Activated CD8-positive, alpha-beta T cell treated with anti-CD3 and anti-CD28 coated beads for 36 hours (primary cell): ENCODE results near the gene CEP70. TPM values are rescaled to one million over a fixed set of nuclear protein-coding genes. Genes with fewer than 3 reads are reported as not detected.

ENCODE experiments used
- ATAC-seq: fragments of 200-7000 bp; cut with Tn5 transposase; one replicate; pipeline ENCODE4 v1.10.0; 2021; ENCODE audit warnings: mild to moderate bottlenecking, moderate library complexity
- CTCF ChIA-PET: fragments of 350-600 bp; sonication (Branson Sonifier 250); formaldehyde crosslinking; loops from one replicate; lab custom pipeline; 2021; ENCODE audit warnings: antibody characterized with exemption; lab: Charles Lee
- POLR2A ChIA-PET: fragments of 350-600 bp; sonication (Branson Sonifier 250); formaldehyde crosslinking; loops from one replicate; lab custom pipeline; 2021; ENCODE audit warnings: antibody characterized with exemption; lab: Charles Lee
- DNase-seq: peaks from one replicate; pipeline ENCODE4 v3.0.0-alpha.2; 2020
- H3K27ac Mint-ChIP-seq: one replicate; pipeline ENCODE4 v1.8.0; 2021; ENCODE audit warnings: mild to moderate bottlenecking, mixed read lengths
- H3K27me3 Mint-ChIP-seq: one replicate; pipeline ENCODE4 v1.8.0; 2021; ENCODE audit warnings: mixed read lengths
- H3K36me3 Mint-ChIP-seq: one replicate; pipeline ENCODE4 v1.8.0; 2021; ENCODE audit warnings: low read depth, mixed read lengths
- H3K4me1 Mint-ChIP-seq: one replicate; pipeline ENCODE4 v1.8.0; 2021; ENCODE audit warnings: low read depth, mixed read lengths
- H3K4me3 Mint-ChIP-seq: one replicate; pipeline ENCODE4 v1.8.0; 2021; ENCODE audit warnings: mild to moderate bottlenecking, moderate library complexity, mixed read lengths
- H3K9me3 Mint-ChIP-seq: one replicate; pipeline ENCODE4 v1.8.0; 2021; ENCODE audit warnings: mixed read lengths
- CTCF ChIP-seq: fragments of 200-600 bp; IDR thresholded peaks from one replicate; pipeline ENCODE4 v1.8.0; 2022; ENCODE audit warnings: antibody characterized with exemption, mild to moderate bottlenecking
- intact Hi-C: fragments of 100-400 bp; cut with micrococcal nuclease; formaldehyde crosslinking; loops from one replicate; pipeline ENCODE4 v1.10.0; 2022
- total RNA-seq, 2 experiments: library from RNA; stranded (reverse); gene quantifications; one replicate each; pipeline ENCODE4 v1.2.3, GENCODE V29; 2021

Gene CEP70, protein sequence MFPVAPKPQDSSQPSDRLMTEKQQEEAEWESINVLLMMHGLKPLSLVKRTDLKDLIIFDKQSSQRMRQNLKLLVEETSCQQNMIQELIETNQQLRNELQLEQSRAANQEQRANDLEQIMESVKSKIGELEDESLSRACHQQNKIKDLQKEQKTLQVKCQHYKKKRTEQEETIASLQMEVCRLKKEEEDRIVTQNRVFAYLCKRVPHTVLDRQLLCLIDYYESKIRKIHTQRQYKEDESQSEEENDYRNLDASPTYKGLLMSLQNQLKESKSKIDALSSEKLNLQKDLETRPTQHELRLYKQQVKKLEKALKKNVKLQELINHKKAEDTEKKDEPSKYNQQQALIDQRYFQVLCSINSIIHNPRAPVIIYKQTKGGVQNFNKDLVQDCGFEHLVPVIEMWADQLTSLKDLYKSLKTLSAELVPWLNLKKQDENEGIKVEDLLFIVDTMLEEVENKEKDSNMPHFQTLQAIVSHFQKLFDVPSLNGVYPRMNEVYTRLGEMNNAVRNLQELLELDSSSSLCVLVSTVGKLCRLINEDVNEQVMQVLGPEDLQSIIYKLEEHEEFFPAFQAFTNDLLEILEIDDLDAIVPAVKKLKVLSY
- 10 to 100 TPM; 11.5 to 14.8 TPM for total RNA-seq

- H3K9me3 Mint-ChIP-seq: no peaks in the 10 kb centered on the region
- intact Hi-C loops: loop anchor here (2.0 to 10.0 kb wide), 3 partner anchors 100 to 320 kb away; no protein-coding TSS in a partner anchor
- POLR2A ChIA-PET: interaction anchor here (0.6 to 3.0 kb wide), 11 partner anchors 10 to 321 kb away, joined by 3 to 16 read pairs (median 4); partner anchors contain the start of genes ESYT3 and FAIM
- H3K27me3 Mint-ChIP-seq: no peaks in the 10 kb centered on the region
- H3K36me3 Mint-ChIP-seq: no peaks in the 10 kb centered on the region
- TF ChIP-seq CTCF: peak; percentile 85
- DNase-seq (peak; percentile 95), ATAC-seq (peak; percentile 96)
- peak within 1 kb of the TSS; percentile 80 for H3K4me3 Mint-ChIP-seq
- peak within 1 kb of the TSS; percentile 91 for H3K27ac Mint-ChIP-seq
- CTCF ChIA-PET: interaction anchor here (0.6 to 9.9 kb wide), 38 partner anchors 8 to 796 kb away, joined by 3 to 263 read pairs (median 4); partner anchors contain the start of genes ESYT3, FAIM and PIK3CB
- H3K4me1 Mint-ChIP-seq: no peaks in the 10 kb centered on the region
Measured at GRCh38 chr3:138594150-138594934, at the start of gene CEP70. CEP70 (minus strand) TSS chr3:138594260; CDS start chr3:138572927, 21,333 bp downstream.

- no peak for DNase-seq
- CTCF ChIA-PET: interaction anchor here (0.7 kb wide), 1 partner anchor 24 kb away, joined by 3 read pairs; no protein-coding TSS in a partner anchor
- H3K36me3 Mint-ChIP-seq: peaks cover 6% of the 10 kb centered on the region
- H3K27me3 Mint-ChIP-seq: no peaks in the 10 kb centered on the region
- TF ChIP-seq CTCF: no peak
- intact Hi-C loops: no loop called here
- POLR2A ChIA-PET: no interaction called here
- H3K4me3 Mint-ChIP-seq: no peak overlapping the region
- no peak overlapping the region for H3K27ac Mint-ChIP-seq
- peaks cover 50% of the 10 kb centered on the region for H3K9me3 Mint-ChIP-seq
- no peak for ATAC-seq
- no peaks in the 10 kb centered on the region for H3K4me1 Mint-ChIP-seq
Measured at GRCh38 chr3:138642927-138643253, 48.8 kb upstream of the CEP70 start.

- ChIA-PET POLR2A (interaction anchor here (1.2 kb wide), 1 partner anchor 10 kb away, joined by 3 read pairs; no protein-coding TSS in a partner anchor), CTCF (interaction anchor here (0.7 to 1.2 kb wide), 2 partner anchors 24 to 273 kb away, joined by 3 to 6 read pairs; no protein-coding TSS in a partner anchor)
- intact Hi-C loops: no loop called here
- no peak overlapping the region for H3K4me3 Mint-ChIP-seq
- H3K36me3 Mint-ChIP-seq: peaks cover 3% of the 10 kb centered on the region
- H3K9me3 Mint-ChIP-seq: peaks cover 47% of the 10 kb centered on the region
- DNase-seq (no peak), ATAC-seq (no peak)
- no peak for TF ChIP-seq CTCF
- no peaks in the 10 kb centered on the region for H3K27me3 Mint-ChIP-seq
- no peak overlapping the region for H3K27ac Mint-ChIP-seq
- H3K4me1 Mint-ChIP-seq: no peaks in the 10 kb centered on the region
Measured at GRCh38 chr3:138642226-138642926, 48.3 kb upstream of the CEP70 start.

DNA sequence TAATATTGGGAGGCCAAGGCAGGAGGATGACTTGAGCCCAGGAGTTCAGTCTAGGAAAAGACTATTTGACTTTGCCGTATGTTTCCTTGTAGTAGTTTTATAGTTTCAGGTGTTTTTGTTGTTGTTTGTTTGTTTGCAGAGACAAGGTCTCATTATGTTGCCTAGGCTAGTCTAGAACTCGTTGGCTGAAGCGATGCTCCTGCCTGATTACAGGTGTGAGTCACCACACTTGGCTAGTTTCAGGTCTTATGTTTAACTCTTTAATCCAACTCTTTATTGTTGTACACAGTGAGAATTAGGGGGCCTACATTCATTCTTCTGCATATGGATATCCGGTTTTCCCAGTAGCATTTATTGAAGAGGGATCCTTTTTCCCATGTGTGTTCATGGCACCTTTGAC is 46.5 kb upstream of the CEP70 start:
- ATAC-seq: no peak
- CTCF ChIA-PET: no interaction called here

More for the DNA sequence above, 46.5 kb upstream of the CEP70 start:
- no peak for DNase-seq
- Mint-ChIP-seq H3K4me3 (no peak overlapping the region), H3K9me3 (peaks cover 34% of the 10 kb centered on the region), H3K36me3 (no peaks in the 10 kb centered on the region), H3K27ac (no peak overlapping the region), H3K27me3 (no peaks in the 10 kb centered on the region), H3K4me1 (no peaks in the 10 kb centered on the region)
- POLR2A ChIA-PET: no interaction called here
- no peak for TF ChIP-seq CTCF
- intact Hi-C loops: no loop called here
